GM12874 (cell line): ENCODE data around the gene CST7.

ENCODE experiments used
- CTCF ChIP-seq: IDR thresholded peaks from 2 replicates; pipeline ENCODE4 v1.5.1; 2011; ENCODE audit warnings: low read depth, mild to moderate bottlenecking, control low read depth, low read length, moderate library complexity; ENCODE audit not compliant: insufficient read depth

CST7 gene

GRCh38 chr20:24935140-24935539, 13.9 kb upstream of the CST7 start:
- no peak for TF ChIP-seq CTCF

- no peak for TF ChIP-seq CTCF
Observed at GRCh38 chr20:24935766-24936525, 13.1 kb upstream of the CST7 start.

- TF ChIP-seq CTCF, result no peak
Observed at GRCh38 chr20:24936526-24937407, 12.3 kb upstream of the CST7 start.

GRCh38 chr20:24937579-24937978, 11.5 kb upstream of the CST7 start:
- no peak for TF ChIP-seq CTCF

GRCh38 chr20:24938498-24938897, 10.6 kb upstream of the CST7 start:
- no peak for TF ChIP-seq CTCF

GRCh38 chr20:24939036-24939435, 10.0 kb upstream of the CST7 start:
- TF ChIP-seq CTCF, result no peak

- TF ChIP-seq CTCF, result no peak
Observed at GRCh38 chr20:24942679-24943078, 6.4 kb upstream of the CST7 start.
